PC-9 (cell line): ENCODE measurements around the gene EYA2.

Source experiments
- EZH2 ChIP-seq: fragments of 200-600 bp; sonication (generic); IDR thresholded peaks from 2 replicates; pipeline ENCODE4 v1.8.0; 2017; ENCODE audit warnings: antibody characterized with exemption, low read depth
- TF ChIP-seq, protein P1 (sequence below): fragments of 200-600 bp; sonication (generic); conservative IDR thresholded peaks from 2 replicates; pipeline ENCODE4 v1.6.1; 2017; ENCODE audit warnings: mixed run types, antibody characterized with exemption, mild to moderate bottlenecking, moderate library complexity

DNA sequence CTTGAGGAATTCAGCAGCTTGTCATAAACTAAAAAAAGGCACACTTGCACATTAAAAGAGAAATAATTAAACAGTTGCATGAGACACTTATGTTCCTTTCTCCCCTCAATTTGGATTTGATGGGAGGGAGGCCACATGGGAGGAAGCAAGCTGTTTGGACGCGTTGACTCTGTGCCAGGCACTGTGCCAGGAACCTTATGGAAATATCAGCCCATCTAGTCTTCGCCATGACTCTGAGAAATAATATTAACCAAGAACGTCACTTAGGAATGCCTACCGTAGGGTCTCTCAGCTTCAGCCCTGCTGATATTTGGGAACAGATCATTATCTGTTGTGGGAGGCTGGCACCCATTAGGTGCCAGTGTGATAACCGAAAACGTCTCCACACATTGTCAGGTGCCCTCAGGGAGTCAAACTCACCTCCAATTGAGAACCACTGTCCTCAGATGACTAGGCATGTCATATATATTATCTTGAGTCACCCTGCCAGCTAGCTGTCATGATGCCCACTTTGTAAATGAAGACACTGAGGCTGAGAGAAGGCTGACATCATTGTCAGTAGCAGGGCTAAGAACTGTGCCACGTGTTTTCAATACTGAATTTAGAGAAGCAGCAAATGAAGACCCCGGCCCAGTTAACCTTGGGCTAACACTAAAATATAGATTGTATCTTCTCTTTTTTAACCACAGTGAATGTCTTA, 36.1 kb downstream of the EYA2 start:
- TF ChIP-seq, protein P1, sequence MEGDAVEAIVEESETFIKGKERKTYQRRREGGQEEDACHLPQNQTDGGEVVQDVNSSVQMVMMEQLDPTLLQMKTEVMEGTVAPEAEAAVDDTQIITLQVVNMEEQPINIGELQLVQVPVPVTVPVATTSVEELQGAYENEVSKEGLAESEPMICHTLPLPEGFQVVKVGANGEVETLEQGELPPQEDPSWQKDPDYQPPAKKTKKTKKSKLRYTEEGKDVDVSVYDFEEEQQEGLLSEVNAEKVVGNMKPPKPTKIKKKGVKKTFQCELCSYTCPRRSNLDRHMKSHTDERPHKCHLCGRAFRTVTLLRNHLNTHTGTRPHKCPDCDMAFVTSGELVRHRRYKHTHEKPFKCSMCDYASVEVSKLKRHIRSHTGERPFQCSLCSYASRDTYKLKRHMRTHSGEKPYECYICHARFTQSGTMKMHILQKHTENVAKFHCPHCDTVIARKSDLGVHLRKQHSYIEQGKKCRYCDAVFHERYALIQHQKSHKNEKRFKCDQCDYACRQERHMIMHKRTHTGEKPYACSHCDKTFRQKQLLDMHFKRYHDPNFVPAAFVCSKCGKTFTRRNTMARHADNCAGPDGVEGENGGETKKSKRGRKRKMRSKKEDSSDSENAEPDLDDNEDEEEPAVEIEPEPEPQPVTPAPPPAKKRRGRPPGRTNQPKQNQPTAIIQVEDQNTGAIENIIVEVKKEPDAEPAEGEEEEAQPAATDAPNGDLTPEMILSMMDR = no peak
- no peak for TF ChIP-seq EZH2
